DND-41 (cell line): ENCODE data around the gene WRAP53.

Source experiments
- ATAC-seq: fragments of 200-7000 bp; cut with Tn5 transposase; 3 replicates; pipeline ENCODE4 v1.9.1; 2021; ENCODE audit warnings: low read depth; ENCODE audit not compliant: insufficient read depth
- DNase-seq: peaks from one replicate; pipeline ENCODE4 v3.0.0-alpha.2; 2020
- H2AFZ ChIP-seq: 2 replicates; pipeline ENCODE4 v1.6.0; 2012; ENCODE audit warnings: low read depth, low read length
- H3K27ac ChIP-seq: 2 replicates; pipeline ENCODE4 v1.5.1; 2012; ENCODE audit warnings: low read length, inconsistent platforms
- H3K27me3 ChIP-seq: fragments of 200-600 bp; sonication (generic); 2 replicates; pipeline ENCODE4 v1.6.0; 2012; ENCODE audit warnings: low read length, mild to moderate bottlenecking, inconsistent platforms; ENCODE audit not compliant: insufficient read depth, poor library complexity
- H3K36me3 ChIP-seq: 2 replicates; pipeline ENCODE4 v1.5.1; 2012; ENCODE audit warnings: low read length, inconsistent platforms; ENCODE audit not compliant: insufficient read depth
- H3K4me1 ChIP-seq: 2 replicates; pipeline ENCODE4 v1.5.1; 2012; ENCODE audit warnings: mild to moderate bottlenecking, low read length; ENCODE audit not compliant: insufficient read depth
- H3K4me2 ChIP-seq: 2 replicates; pipeline ENCODE4 v1.6.0; 2012; ENCODE audit warnings: mild to moderate bottlenecking, moderate library complexity, low read length, inconsistent platforms; ENCODE audit not compliant: insufficient read depth
- H3K4me3 ChIP-seq, 2 experiments: fragments of 200-600 bp in 1 of 2; shearing (Covaris generic) in 1 of 2; 2 replicates each; pipeline ENCODE4 v1.5.1; 2012 to 2016; ENCODE audit warnings: inconsistent platforms in 2 of 2, low read length in 2 of 2, mild to moderate bottlenecking in 2 of 2, low read depth in 1 of 2, moderate library complexity in 1 of 2
- H3K79me2 ChIP-seq: 2 replicates; pipeline ENCODE4 v1.6.0; 2012; ENCODE audit warnings: low read length, inconsistent platforms; ENCODE audit not compliant: insufficient read depth
- H3K9ac ChIP-seq: 2 replicates; pipeline ENCODE4 v1.6.0; 2012; ENCODE audit warnings: low read depth, mild to moderate bottlenecking, inconsistent platforms, low read length, moderate library complexity
- H3K9me3 ChIP-seq: 2 replicates; pipeline ENCODE4 v1.5.1; 2012; ENCODE audit warnings: low read length, moderate library complexity, mild to moderate bottlenecking, inconsistent platforms; ENCODE audit not compliant: insufficient read depth, severe bottlenecking
- H4K20me1 ChIP-seq: 2 replicates; pipeline ENCODE4 v1.6.0; 2012; ENCODE audit warnings: low read length; ENCODE audit not compliant: insufficient read depth
- CTCF ChIP-seq: IDR thresholded peaks from 2 replicates; pipeline ENCODE4 v1.5.1; 2012; ENCODE audit warnings: borderline replicate concordance, low read length, moderate library complexity, mild to moderate bottlenecking; ENCODE audit not compliant: poor library complexity, severe bottlenecking; ENCODE audit errors: extremely low read depth
- EZH2 ChIP-seq: IDR thresholded peaks from 3 replicates; pipeline ENCODE4 v1.6.1; 2012; ENCODE audit warnings: borderline replicate concordance, low read depth, mild to moderate bottlenecking, moderate library complexity, low read length, inconsistent platforms; ENCODE audit not compliant: severe bottlenecking

The WRAP53 gene

DNA sequence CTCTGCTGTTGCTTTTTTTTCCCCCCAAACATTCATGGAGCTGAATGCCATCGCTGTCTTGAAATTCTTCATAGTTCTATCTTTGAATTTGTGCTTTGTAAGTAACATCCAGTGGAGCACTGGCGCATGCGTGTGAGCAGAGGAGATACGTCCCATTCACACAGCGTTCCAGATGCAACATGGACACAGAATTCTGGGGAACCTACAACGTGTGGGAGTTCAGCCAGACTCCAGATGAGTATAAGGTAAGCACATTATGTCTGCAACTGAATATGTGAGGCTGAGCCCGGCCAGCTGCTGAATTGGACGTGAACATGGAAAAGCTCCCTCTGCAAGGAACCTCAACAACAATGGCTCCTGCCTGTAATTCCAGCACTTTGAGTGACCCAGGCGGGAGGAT lies 41.8 kb upstream of the WRAP53 start:
- Histone ChIP-seq H3K4me1 (peaks cover 10% of the 10 kb centered on the region), H3K27me3 (peaks cover 4% of the 10 kb centered on the region), H4K20me1 (no peaks in the 10 kb centered on the region), H3K36me3 (no peaks in the 10 kb centered on the region), H3K4me2 (no peak overlapping the region), H3K79me2 (no peaks in the 10 kb centered on the region), H3K9ac (no peak overlapping the region), H2AFZ (no peak overlapping the region), H3K4me3 (no peak overlapping the region), H3K9me3 (no peaks in the 10 kb centered on the region), H3K27ac (no peak overlapping the region)
- no peak for ATAC-seq
- no peak for TF ChIP-seq CTCF
- no peak for TF ChIP-seq EZH2
- DNase-seq, result no peak

DNA sequence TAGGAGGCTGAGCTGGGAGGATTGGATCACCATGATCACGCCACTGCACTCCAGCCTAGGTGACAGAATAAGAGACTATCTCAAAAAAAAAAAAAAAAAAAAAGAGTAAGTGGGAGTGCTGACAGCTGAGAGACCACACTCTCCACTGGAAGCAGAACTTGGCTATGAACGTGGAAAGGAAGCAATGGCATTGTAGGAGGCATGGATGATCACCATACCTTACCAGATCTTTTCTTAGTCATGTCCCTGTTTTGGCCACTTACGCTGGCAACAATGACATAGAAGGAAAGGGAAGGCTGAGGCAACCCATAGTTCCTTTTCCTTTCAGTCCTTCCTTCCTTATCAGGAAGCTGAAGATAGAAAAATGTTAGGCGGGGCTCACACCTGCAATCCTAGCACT lies 41.3 kb upstream of the WRAP53 start:
- no peak overlapping the region for H3K9ac ChIP-seq
- no peaks in the 10 kb centered on the region for H4K20me1 ChIP-seq
- ATAC-seq (no peak), DNase-seq (no peak)
- H3K4me3 ChIP-seq, result no peak overlapping the region
- no peak overlapping the region for H2AFZ ChIP-seq
- no peaks in the 10 kb centered on the region for H3K9me3 ChIP-seq
- H3K79me2 ChIP-seq, result no peaks in the 10 kb centered on the region
- peaks cover 4% of the 10 kb centered on the region for H3K27me3 ChIP-seq
- H3K27ac ChIP-seq, result no peak overlapping the region
- H3K36me3 ChIP-seq, result no peaks in the 10 kb centered on the region
- TF ChIP-seq CTCF (no peak), EZH2 (no peak)
- H3K4me1 ChIP-seq, result peaks cover 10% of the 10 kb centered on the region
- no peak overlapping the region for H3K4me2 ChIP-seq

DNA sequence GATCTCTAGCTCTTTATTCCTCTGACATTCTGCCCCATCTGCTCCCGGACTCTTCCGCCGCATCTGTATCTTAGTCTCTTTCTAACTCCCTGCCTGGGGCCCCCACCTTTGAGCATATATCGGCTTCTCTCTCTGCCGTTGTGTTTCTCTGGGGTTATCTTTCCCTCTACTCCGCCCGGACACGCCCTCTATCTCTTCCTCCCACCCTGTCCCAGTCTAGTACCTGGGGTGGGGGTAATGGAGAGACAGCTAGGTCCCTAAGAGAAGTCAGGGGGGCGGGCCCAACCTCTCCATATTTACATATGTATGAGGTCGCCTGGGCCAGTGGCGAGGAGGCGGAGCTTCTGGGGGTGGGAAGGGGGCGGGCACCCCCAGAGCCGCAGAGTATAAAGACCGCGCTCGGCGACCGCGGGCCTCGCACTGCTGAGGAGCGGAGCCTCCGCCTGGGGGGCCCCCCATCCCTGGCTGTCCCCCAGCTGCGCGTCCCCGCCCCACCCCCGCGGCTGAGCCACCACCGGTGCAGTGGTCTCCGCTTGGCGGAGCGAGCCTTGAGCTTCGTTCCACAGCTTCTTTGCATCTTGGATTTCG lies 37.7 kb upstream of the WRAP53 start, which contains the start of gene ATP1B2:
Gene ATP1B2, plus strand, starts transcription at position 418 of the 588 bp plus-strand sequence. CDS start 593 bp downstream, outside the sequence.
- Histone ChIP-seq H3K9ac (peak within 1 kb of the TSS; percentile 21; the same call in 1 of the 2 replicates), H3K4me1 (peaks cover 10% of the 10 kb centered on the region), H3K4me3 (peak within 1 kb of the TSS in 1 of 2 experiments; percentile 34; a peak in 1 of 4 replicates), H3K79me2 (no peaks in the 10 kb centered on the region), H3K27me3 (peaks cover 17% of the 10 kb centered on the region), H3K27ac (no peak within 1 kb of the TSS), H4K20me1 (no peaks in the 10 kb centered on the region), H3K9me3 (no peaks in the 10 kb centered on the region), H3K4me2 (peak within 1 kb of the TSS; percentile 60), H3K36me3 (no peaks in the 10 kb centered on the region), H2AFZ (no peak within 1 kb of the TSS; the same call in 1 of the 2 replicates)
- TF ChIP-seq EZH2 (no peak), CTCF (no peak)
- DNase-seq (peak; percentile 76), ATAC-seq (peak; percentile 91)
